Skin of body (tissue), 2 donors: Measurements from ENCODE around the gene THSD1. TPM values are rescaled to one million over a fixed set of nuclear protein-coding genes. Genes with fewer than 3 reads are reported as not detected.
A peak's percentile ranks its signal among the peaks of the same experiment; 100 is the strongest.
"Not testable (repeated sequence)": the region's sequence is repeated elsewhere in the genome, so short reads cannot be mapped to it uniquely, and the experiment has no call there.

Source experiments
- DNase-seq: peaks from one replicate; lab custom pipeline; 2025; lab: John Stamatoyannopoulos, UW
- total RNA-seq: library from RNA; depleted of rRNA; stranded (reverse); fragments of >200 nt; gene quantifications from one replicate; pipeline ENCODE4 v1.2.3, GENCODE V29; 2014

Gene THSD1
- total RNA-seq, 1 donor from 2014 or later: 11.3 TPM

GRCh38 chr13:52412128-52412527 lies 6.2 kb upstream of the THSD1 start:
- no peak for DNase-seq

- DNase-seq: no peak
Observed at GRCh38 chr13:52411629-52412028, 5.7 kb upstream of the THSD1 start.

- DNase-seq: not testable (repeated sequence)
Observed at GRCh38 chr13:52408071-52408658, 2.2 kb upstream of the THSD1 start.

GRCh38 chr13:52407436-52407835 lies 1.5 kb upstream of the THSD1 start:
- DNase-seq: not testable (repeated sequence)

- no peak for DNase-seq
Observed at GRCh38 chr13:52406629-52407028, 657 bp upstream of the THSD1 start.

- DNase-seq: no peak
Observed at GRCh38 chr13:52405369-52405766, 604 bp downstream of the THSD1 start.

- no peak for DNase-seq
Observed at GRCh38 chr13:52399708-52400107, 6.3 kb downstream of the THSD1 start.

- no peak for DNase-seq
Observed at GRCh38 chr13:52399046-52399445, 6.9 kb downstream of the THSD1 start.

- no peak for DNase-seq
Observed at GRCh38 chr13:52395704-52396103, 10.3 kb downstream of the THSD1 start.

- DNase-seq: no peak
Observed at GRCh38 chr13:52394586-52394985, 11.4 kb downstream of the THSD1 start.

- DNase-seq: no peak
Observed at GRCh38 chr13:52393572-52394357, 12.2 kb downstream of the THSD1 start.

- no peak for DNase-seq
Observed at GRCh38 chr13:52387721-52388120, 18.3 kb downstream of the THSD1 start.

GRCh38 chr13:52385870-52386269 lies 20.1 kb downstream of the THSD1 start:
- no peak for DNase-seq

GRCh38 chr13:52383366-52383765 lies 22.6 kb downstream of the THSD1 start:
- no peak for DNase-seq

- DNase-seq: no peak
Observed at GRCh38 chr13:52378312-52378711, 27.7 kb downstream of the THSD1 start.

- no peak for DNase-seq
Observed at GRCh38 chr13:52377898-52378297, 28.1 kb downstream of the THSD1 start.

GRCh38 chr13:52374873-52375411 lies 31.0 kb downstream of the THSD1 start:
- DNase-seq: no peak

- DNase-seq: no peak
Observed at GRCh38 chr13:52374389-52374788, 31.6 kb downstream of the THSD1 start.

- not testable (repeated sequence) for DNase-seq
Observed at GRCh38 chr13:52373277-52373676, 32.7 kb downstream of the THSD1 start.

- no peak for DNase-seq
Observed at GRCh38 chr13:52371736-52372247, 34.2 kb downstream of the THSD1 start.

GRCh38 chr13:52366291-52366690 lies 39.7 kb downstream of the THSD1 start:
- peak; percentile 68 for DNase-seq

GRCh38 chr13:52362169-52362887 lies 43.6 kb downstream of the THSD1 start:
- not testable (repeated sequence) for DNase-seq
